GM12878 (cell line): ENCODE data around the gene RPL26. TPM values are rescaled to one million over a fixed set of nuclear protein-coding genes. Genes with fewer than 3 reads are reported as not detected.
A peak's percentile ranks its signal among the peaks of the same experiment; 100 is the strongest.

ENCODE experiments used
- HDGF ChIP-seq: fragments of 450-650 bp; IDR thresholded peaks from 2 replicates; pipeline ENCODE4 v1.6.1; 2016; ENCODE audit warnings: antibody characterized with exemption
- IRF4 ChIP-seq: IDR thresholded peaks from 2 replicates; pipeline ENCODE4 v1.6.1; 2011; ENCODE audit warnings: low read depth, low read length
- MYB ChIP-seq: fragments of 150-350 bp; IDR thresholded peaks from 2 replicates; pipeline ENCODE4 v1.6.1; 2014; ENCODE audit warnings: mild to moderate bottlenecking, low read depth, low read length, borderline replicate concordance
- NRF1 ChIP-seq: conservative IDR thresholded peaks from 2 replicates; pipeline ENCODE4 v1.6.1; 2011; ENCODE audit warnings: mild to moderate bottlenecking, low read depth, low read length, improper control_type of control experiment
- RAD51 ChIP-seq: fragments of 450-650 bp; IDR thresholded peaks from 2 replicates; pipeline ENCODE4 v1.6.1; 2016; ENCODE audit warnings: moderate library complexity, mild to moderate bottlenecking, inconsistent platforms
- SIX5 ChIP-seq: IDR thresholded peaks from 2 replicates; pipeline ENCODE4 v1.6.1; 2011; ENCODE audit warnings: mild to moderate bottlenecking, low read depth, low read length, moderate library complexity; ENCODE audit not compliant: severe bottlenecking
- SMAD1 ChIP-seq: fragments of 450-650 bp; IDR thresholded peaks from 2 replicates; pipeline ENCODE4 v1.6.1; 2018; ENCODE audit warnings: mild to moderate bottlenecking, low read depth; ENCODE audit not compliant: partially characterized antibody
- ZNF622 ChIP-seq: fragments of 450-650 bp; IDR thresholded peaks from 2 replicates; pipeline ENCODE4 v1.6.1; 2017; ENCODE audit warnings: mild to moderate bottlenecking, inconsistent platforms
- polyA plus RNA-seq, 11 experiments: library from polyadenylated mRNA; depleted of rRNA in 4 of 11; unstranded in 6 of 11; stranded (reverse) in 5 of 11; fragments of >200 nt; fragmentation: Nextera tagmentation in 4 of 11; fragmentation: Illumina TruSeq in 1 of 11; extraction: Ambion mirVana in 4 of 11; extraction: Trizol in 1 of 11; gene quantifications; 1 replicate in 1 of 11; 2 replicates in 10 of 11; pipeline versions ENCODE4 v1.2.1 to v1.2.3, GENCODE V29; 2011 to 2016; ENCODE audit warnings: inconsistent platforms in 2 of 11, missing spikeins in 2 of 11, low read depth in 1 of 11
- total RNA-seq, 4 experiments: library from RNA; depleted of rRNA in 3 of 4; stranded (reverse); fragments of >200 nt in 3 of 4; fragmentation: Illumina TruSeq in 1 of 4; extraction: Trizol in 1 of 4; gene quantifications; 2 replicates each; pipeline versions ENCODE4 v1.2.1 to v1.2.3, GENCODE V29; 2013 to 2021
- TF ChIP-seq, protein P1 (sequence below): fragments of 450-650 bp; IDR thresholded peaks from 2 replicates; pipeline ENCODE4 v1.6.1; 2017; ENCODE audit warnings: borderline replicate concordance
- TF ChIP-seq, protein P2 (sequence below): fragments of 450-650 bp; IDR thresholded peaks from 2 replicates; pipeline ENCODE4 v1.6.1; 2016; ENCODE audit warnings: mild to moderate bottlenecking
- TF ChIP-seq, protein P3 (sequence below): fragments of 450-650 bp; IDR thresholded peaks from 2 replicates; pipeline ENCODE4 v1.6.1; 2014; ENCODE audit warnings: mild to moderate bottlenecking
- TF ChIP-seq, protein P4 (sequence below): fragments of 450-650 bp; conservative IDR thresholded peaks from 2 replicates; pipeline ENCODE4 v1.6.1; 2017; ENCODE audit warnings: mild to moderate bottlenecking, moderate library complexity
- TF ChIP-seq, protein P5 (sequence below): IDR thresholded peaks from 2 replicates; pipeline ENCODE4 v1.6.1; 2012; ENCODE audit warnings: low read length, inconsistent platforms
- TF ChIP-seq, protein P6 (sequence below): fragments of 450-650 bp; IDR thresholded peaks from 2 replicates; pipeline ENCODE4 v1.6.1; 2017; ENCODE audit warnings: mild to moderate bottlenecking, low read depth, inconsistent platforms; ENCODE audit not compliant: poor library complexity, severe bottlenecking
- TF ChIP-seq, protein P7 (sequence below): IDR thresholded peaks from 2 replicates; pipeline ENCODE4 v1.6.1; 2011; ENCODE audit warnings: low read depth, mild to moderate bottlenecking, low read length, moderate library complexity, borderline replicate concordance; ENCODE audit errors: extremely low read depth
- TF ChIP-seq, protein P8 (sequence below): fragments of 450-650 bp; IDR thresholded peaks from 2 replicates; pipeline ENCODE4 v1.6.1; 2017; ENCODE audit warnings: low read depth, mild to moderate bottlenecking, moderate library complexity

Gene RPL26
- total and polyA plus RNA-seq, 10 of the 15 experiments (the other 5 are each of a cell fraction or from before 2014, with no cell fraction given) = 1,451 to 9,244 (median 4,326) TPM

DNA sequence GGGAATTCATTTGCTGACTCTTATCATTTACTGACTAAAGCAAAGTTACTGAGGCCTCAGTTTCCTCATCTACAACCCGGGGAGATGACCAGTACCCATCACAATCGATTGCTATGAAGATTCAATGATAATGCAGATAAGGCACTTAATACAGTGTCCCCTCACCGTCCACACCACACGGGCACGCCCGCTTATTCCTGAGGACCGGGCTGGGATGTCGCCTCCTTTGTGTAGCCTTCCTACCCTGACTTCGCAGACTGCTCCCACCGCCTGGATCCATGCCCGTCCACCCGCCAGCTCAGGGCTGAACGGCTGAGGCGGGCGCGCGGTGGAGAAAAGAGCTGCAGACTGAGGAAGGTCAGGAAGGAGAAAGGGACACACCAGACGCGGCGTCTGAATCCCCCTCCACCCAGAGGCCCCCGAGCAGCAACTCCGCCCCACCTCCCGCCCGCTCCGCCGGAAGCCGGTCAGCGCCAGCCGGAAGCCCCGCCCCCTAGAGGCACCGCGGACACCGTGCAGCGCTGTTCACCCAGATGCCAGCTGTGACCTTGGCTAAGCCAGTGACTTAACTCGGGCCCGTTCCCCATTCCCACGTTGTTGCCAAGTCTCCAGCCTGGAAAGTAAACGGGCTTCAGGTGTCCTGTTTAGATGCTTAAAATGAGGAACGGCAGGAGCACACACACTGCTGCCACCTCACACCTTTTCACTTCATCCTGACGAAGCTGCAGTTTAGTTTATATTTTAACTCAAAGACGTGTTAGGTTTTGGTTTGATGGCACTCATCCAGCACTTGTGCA, 6.5 kb downstream of the RPL26 start, which contains the start of gene KRABD2 (continued):
- TF ChIP-seq NRF1 = no peak
- TF ChIP-seq, protein P1, sequence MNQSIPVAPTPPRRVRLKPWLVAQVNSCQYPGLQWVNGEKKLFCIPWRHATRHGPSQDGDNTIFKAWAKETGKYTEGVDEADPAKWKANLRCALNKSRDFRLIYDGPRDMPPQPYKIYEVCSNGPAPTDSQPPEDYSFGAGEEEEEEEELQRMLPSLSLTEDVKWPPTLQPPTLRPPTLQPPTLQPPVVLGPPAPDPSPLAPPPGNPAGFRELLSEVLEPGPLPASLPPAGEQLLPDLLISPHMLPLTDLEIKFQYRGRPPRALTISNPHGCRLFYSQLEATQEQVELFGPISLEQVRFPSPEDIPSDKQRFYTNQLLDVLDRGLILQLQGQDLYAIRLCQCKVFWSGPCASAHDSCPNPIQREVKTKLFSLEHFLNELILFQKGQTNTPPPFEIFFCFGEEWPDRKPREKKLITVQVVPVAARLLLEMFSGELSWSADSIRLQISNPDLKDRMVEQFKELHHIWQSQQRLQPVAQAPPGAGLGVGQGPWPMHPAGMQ = no peak
- TF ChIP-seq, protein P2, sequence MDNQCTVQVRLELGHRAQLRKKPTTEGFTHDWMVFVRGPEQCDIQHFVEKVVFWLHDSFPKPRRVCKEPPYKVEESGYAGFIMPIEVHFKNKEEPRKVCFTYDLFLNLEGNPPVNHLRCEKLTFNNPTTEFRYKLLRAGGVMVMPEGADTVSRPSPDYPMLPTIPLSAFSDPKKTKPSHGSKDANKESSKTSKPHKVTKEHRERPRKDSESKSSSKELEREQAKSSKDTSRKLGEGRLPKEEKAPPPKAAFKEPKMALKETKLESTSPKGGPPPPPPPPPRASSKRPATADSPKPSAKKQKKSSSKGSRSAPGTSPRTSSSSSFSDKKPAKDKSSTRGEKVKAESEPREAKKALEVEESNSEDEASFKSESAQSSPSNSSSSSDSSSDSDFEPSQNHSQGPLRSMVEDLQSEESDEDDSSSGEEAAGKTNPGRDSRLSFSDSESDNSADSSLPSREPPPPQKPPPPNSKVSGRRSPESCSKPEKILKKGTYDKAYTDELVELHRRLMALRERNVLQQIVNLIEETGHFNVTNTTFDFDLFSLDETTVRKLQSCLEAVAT = no peak; the same call in 1 of the 2 replicates
- TF ChIP-seq, protein P3, sequence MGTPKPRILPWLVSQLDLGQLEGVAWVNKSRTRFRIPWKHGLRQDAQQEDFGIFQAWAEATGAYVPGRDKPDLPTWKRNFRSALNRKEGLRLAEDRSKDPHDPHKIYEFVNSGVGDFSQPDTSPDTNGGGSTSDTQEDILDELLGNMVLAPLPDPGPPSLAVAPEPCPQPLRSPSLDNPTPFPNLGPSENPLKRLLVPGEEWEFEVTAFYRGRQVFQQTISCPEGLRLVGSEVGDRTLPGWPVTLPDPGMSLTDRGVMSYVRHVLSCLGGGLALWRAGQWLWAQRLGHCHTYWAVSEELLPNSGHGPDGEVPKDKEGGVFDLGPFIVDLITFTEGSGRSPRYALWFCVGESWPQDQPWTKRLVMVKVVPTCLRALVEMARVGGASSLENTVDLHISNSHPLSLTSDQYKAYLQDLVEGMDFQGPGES = no peak
- TF ChIP-seq, protein P4, sequence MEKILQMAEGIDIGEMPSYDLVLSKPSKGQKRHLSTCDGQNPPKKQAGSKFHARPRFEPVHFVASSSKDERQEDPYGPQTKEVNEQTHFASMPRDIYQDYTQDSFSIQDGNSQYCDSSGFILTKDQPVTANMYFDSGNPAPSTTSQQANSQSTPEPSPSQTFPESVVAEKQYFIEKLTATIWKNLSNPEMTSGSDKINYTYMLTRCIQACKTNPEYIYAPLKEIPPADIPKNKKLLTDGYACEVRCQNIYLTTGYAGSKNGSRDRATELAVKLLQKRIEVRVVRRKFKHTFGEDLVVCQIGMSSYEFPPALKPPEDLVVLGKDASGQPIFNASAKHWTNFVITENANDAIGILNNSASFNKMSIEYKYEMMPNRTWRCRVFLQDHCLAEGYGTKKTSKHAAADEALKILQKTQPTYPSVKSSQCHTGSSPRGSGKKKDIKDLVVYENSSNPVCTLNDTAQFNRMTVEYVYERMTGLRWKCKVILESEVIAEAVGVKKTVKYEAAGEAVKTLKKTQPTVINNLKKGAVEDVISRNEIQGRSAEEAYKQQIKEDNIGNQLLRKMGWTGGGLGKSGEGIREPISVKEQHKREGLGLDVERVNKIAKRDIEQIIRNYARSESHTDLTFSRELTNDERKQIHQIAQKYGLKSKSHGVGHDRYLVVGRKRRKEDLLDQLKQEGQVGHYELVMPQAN = no peak; the same call in 1 of the 2 replicates
- TF ChIP-seq, protein P5, sequence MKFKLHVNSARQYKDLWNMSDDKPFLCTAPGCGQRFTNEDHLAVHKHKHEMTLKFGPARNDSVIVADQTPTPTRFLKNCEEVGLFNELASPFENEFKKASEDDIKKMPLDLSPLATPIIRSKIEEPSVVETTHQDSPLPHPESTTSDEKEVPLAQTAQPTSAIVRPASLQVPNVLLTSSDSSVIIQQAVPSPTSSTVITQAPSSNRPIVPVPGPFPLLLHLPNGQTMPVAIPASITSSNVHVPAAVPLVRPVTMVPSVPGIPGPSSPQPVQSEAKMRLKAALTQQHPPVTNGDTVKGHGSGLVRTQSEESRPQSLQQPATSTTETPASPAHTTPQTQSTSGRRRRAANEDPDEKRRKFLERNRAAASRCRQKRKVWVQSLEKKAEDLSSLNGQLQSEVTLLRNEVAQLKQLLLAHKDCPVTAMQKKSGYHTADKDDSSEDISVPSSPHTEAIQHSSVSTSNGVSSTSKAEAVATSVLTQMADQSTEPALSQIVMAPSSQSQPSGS = peak; percentile 65
- TF ChIP-seq ZNF622 = no peak
- TF ChIP-seq MYB = no peak
- TF ChIP-seq, protein P6, sequence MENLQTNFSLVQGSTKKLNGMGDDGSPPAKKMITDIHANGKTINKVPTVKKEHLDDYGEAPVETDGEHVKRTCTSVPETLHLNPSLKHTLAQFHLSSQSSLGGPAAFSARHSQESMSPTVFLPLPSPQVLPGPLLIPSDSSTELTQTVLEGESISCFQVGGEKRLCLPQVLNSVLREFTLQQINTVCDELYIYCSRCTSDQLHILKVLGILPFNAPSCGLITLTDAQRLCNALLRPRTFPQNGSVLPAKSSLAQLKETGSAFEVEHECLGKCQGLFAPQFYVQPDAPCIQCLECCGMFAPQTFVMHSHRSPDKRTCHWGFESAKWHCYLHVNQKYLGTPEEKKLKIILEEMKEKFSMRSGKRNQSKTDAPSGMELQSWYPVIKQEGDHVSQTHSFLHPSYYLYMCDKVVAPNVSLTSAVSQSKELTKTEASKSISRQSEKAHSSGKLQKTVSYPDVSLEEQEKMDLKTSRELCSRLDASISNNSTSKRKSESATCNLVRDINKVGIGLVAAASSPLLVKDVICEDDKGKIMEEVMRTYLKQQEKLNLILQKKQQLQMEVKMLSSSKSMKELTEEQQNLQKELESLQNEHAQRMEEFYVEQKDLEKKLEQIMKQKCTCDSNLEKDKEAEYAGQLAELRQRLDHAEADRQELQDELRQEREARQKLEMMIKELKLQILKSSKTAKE = no peak
- TF ChIP-seq SIX5 = no peak
- TF ChIP-seq IRF4 = no peak
- TF ChIP-seq HDGF = peak; percentile 80; the same call in 1 of the 2 replicates
- TF ChIP-seq, protein P7, sequence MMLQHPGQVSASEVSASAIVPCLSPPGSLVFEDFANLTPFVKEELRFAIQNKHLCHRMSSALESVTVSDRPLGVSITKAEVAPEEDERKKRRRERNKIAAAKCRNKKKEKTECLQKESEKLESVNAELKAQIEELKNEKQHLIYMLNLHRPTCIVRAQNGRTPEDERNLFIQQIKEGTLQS = no peak
- TF ChIP-seq SMAD1 = no peak
- TF ChIP-seq, protein P8, sequence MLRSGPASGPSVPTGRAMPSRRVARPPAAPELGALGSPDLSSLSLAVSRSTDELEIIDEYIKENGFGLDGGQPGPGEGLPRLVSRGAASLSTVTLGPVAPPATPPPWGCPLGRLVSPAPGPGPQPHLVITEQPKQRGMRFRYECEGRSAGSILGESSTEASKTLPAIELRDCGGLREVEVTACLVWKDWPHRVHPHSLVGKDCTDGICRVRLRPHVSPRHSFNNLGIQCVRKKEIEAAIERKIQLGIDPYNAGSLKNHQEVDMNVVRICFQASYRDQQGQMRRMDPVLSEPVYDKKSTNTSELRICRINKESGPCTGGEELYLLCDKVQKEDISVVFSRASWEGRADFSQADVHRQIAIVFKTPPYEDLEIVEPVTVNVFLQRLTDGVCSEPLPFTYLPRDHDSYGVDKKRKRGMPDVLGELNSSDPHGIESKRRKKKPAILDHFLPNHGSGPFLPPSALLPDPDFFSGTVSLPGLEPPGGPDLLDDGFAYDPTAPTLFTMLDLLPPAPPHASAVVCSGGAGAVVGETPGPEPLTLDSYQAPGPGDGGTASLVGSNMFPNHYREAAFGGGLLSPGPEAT = no peak
- no peak for TF ChIP-seq RAD51
